Stimulated activated naive CD4-positive, alpha-beta T cell treated with Interleukin-2 at 50 U/mL for 16 hours (primary cell): Measurements from ENCODE around the gene GRIP2.

Experiments
- DNase-seq: peaks from one replicate; lab custom pipeline; 2025; lab: John Stamatoyannopoulos, UW

The GRIP2 gene

DNA sequence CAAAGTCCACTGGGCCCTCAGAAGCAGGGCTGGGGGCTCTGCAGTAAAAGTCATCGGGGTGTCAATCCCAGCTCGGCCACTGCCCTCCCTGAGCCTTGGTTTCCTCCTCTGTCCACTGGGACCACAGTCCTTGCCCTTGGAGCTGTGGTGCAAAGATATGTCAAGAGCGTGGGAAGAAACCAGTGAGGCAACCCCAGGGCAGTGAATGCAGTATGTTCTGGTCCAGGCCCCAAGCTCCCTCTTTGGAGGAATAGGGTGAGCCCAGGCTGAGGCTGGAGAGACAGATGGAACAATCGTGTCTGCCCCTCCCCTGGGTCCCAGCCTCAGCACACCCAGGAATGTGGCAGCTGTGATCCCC is 779 bp downstream of the GRIP2 start:
- DNase-seq, result no peak

DNA sequence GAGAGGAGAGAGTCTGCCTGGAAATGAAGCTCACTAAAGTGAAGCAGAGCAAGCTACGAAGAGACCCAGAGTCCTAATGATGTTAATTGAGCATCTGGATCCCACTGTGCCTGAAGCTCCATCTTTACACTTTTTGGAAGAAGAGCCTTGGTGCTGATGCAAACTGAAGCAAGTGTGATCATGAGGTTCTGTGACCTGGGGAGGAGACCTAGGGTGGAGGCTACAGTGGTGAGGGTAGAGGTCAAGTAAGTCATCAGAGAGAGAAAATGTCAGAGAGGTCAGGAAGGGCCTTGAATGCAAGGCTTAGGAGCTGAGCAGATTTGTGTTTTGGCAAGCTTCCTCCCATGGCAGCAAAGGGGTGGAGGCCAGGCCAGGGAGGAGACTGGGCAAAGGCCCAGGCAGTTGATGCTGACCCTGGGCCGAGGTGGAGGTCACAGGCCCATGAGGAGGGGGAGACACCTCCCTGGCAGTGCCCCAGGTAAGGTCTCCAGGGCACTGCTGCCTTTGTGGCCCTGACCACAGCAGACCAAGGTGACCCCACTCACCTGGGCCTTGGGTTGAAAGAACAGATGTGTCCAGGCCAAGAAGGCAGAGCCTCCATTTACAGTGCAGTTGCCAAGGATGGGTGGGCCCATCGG is 1.6 kb downstream of the GRIP2 start:
- DNase-seq, result no peak

DNA sequence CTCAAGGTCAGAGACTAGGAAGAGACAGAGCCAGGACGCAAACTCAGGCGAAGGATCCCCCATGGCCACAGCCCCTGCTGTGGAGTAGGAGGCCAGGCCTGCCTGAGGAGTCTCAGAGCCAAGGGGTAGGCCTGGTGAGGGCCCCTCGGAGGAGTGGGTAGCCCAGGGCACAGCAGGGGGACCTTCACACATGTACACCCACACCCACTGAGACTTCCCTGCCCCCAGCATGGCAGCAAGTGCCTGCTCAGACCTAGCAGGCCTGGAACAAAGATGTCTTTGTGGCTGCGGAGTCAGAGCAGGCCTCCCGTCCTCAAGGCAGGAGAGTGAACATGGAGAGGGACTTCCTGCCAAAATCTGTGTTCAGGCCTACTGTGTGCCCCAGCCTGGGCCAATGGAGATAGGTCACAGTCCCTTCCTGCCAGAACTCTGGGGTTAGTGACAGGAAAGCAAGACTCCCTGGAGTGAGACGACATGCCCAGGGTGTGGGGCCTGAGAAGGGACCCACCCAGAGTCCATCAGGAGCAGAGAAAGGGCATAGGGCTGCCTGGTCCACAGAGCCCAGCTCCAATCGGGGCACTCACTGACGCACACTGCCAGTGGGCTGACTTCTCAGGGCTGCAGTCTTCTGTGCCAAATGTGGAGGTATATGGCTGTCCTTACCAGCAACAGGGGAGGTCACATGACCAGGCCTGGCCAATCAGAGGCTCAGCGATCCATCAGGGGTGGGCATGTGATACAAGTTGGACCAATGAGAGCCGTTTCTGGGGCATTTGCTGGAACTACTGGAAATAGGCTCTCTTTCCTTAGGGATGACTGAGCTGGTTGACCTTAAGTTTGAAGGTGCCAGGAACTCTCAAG is 2.3 kb downstream of the GRIP2 start:
- DNase-seq, result no peak

DNA sequence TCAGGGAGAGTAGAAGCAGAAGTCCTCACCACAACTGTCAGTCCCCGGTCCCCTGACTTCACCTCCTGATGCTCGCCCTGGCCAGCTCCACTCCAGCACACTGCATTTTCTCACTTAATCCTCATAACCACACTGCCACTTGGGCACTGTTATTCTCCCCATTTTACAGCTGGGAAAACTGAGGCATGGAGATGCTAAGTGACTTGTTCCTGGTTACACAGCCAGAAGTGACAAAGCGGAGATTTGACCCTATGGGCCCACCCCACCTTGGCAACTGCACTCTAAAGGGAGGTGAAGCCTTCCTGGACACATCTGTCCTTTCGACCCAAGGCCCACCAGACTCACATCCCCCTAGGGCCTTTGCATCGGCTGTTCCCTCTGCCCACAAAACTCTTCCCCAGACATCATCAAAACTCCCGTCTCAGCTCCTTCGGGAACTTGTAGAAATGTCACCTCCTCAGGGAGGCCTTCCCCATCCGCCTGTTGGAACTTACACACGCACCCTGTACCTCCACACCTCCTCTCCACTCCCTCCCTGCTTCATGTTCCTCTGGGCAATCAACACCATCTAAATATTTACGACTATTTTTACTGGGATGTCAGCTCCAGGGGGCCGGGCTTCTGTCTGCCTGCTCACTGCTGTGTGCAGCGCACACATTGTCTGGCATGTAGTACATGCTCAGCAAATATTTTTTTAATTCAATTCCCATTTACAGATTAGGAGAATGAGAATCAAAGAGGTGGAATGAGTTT is 3.1 kb downstream of the GRIP2 start:
- no peak for DNase-seq

DNA sequence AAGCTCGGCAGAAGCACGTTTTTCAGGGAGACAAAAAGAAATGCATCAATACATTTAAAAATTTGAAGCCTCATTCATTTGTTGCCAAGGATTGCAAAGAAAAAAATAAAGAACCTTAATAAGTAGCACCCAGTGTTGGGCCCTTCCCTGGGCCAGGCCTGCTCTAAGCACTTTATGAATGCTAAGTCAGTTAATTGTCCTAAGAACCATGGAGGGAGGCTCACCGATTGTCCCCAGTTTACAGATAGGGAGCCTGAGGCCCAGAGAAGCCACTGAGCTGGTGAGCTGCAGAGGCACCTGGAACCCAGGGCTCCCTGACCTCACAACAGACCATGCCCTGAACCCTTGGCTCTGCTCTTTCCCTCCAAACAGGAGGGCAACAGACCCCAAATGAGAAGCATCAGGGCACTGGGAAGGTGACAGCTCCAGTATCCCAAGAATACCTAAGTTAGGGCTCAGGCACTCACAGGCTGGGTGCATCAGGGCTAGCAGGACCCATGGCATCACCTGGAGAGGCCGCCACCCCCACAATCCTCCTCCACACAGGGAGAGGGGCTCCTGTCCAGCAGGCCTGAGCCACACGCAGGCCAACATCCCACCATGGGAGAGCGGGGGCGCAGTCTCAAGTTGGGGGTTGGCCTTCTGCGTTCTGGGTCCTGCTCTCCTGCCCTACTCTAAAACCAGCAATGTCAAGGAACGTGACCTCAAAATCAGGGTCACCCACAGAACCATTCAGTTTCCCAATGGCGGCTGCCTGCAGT is 3.9 kb downstream of the GRIP2 start:
- DNase-seq, result no peak

DNA sequence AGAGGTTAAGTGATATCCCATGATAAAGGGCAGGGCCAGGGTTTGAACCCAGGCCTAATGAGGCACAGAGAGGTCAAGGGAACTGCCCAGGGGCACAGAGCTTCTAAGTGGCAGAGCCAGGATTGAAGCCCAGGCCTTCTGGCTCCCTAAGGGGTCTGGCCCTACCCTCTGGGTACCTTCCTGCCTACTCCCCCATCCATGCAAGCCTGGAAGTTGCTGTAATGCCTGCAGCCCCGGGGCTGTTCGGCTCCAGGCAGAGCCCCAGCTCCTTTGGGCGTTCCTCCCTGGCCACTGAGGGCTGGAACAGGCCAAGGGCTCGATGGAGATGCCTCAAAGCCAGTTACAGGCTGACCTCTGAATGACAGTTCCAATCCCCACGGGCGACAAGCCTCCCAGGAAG is 4.5 kb downstream of the GRIP2 start:
- no peak for DNase-seq

DNA sequence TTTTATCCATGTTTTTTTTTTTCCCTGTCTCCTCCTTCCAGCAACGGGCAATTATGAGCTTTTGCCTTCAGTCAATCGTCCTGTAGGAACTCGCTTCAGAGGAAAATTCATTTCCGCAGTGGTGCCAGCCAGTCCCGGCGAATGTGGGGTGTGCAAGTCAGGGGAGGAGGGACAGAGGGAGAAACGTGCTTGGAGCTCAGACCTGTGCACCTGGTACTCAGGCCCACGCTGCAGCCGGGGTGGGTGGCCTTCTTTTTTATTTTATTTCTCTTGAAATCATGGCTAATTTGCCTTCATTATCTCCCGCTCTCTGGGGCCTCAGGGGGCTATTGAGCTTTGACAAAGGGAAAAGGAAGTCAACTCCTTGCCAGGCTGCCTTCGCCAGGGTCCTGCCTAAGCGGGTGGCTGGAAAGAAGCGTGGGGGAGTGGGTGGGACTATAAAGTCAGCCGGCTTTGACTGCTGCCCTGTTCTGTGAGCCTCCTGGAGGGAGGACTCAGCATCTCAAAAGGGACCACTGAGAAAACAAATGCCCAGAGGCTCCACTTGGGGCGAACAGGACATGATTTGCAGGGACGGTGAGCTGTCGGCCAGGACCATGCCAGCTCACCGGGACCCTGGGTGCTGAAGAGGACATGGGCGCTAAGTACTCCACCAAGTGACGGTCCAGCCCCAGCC is 5.5 kb downstream of the GRIP2 start:
- no peak for DNase-seq

DNA sequence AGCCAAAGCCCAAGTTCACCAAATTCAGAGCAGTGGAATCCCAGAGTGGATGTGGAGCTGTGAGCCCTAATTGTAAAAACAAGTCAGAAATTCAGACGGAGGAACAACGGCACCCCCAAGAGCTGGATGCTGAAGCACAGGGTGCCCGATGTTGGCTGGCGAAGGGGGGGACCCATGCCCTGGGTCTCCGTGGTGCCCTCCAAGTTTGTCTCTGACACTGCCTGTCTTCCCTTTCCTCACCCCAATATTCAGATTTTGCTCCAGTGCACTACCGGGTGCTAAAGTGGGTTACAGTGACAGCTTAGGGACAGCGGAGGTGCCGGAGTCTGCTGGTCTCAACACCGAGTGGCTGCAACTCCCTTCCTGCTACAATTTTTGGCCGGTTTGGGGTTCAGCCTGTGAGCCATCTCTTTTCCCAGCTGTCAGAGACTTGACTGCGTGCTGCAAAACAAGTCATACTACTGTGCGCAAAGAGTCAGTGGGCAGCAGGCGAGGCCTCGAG is 6.6 kb downstream of the GRIP2 start:
- no peak for DNase-seq

DNA sequence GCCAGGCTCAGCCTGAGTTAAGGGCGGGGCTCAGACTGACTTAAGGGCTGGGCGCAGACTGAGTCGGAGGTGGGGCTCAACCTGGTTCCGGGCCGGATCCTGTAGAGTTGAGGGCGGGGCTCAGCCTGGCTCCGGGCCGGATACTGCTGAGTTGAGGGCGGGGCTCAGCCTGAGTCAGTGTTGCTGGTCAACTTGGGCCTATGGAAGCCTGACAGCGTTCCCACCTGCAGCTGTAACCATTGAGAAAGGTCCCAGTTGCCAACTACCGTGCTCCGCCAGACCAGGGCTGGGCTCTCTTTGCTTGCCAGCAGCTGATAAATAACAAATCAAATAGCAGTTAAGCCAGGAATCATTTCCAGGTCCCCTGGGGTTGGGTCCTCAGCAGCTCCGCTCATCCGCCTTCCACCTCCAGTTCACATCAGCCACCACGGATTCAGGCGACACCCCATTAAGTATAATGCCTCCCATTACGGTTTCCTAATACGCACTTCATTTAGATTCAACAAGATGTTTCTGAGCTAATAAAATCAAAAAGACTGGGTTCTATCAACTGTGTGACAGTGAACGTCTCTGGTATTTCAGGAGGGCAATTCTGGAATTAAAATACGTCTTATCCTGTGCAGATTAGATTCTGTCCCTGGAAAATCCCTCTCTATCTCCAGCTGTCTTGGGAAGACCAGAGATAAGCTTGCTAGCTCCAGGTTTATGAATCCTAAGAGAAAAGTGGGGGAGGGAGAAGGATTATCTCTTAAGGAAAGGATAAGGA is 7.3 kb downstream of the GRIP2 start:
- DNase-seq, result no peak

DNA sequence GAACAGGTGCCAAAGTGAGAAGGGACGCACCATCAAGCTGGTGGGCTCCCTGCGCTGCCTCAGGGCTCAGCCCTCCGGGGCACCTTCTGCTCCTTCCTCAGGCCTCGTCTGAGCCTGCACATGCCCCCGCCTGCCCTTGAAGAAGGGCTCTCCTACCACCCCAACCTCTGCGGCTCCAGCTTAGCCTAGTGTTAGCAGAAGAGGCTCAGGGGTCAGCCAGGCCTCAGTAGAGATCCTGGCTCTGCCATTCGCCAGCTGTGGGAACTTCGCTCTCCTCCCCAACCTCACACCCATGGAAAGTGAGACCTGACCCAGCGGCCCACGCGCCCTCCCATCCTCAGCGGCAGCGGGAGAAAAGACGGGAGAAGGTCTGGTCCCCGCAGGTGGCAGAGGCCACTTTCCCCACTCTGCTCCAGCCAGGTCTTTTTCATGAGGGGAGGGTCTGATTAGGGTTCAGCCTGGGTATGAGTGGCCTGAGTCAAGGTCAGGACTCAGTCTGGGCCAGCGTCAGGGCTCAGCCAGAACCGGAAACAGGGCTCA is 8.2 kb downstream of the GRIP2 start:
- no peak for DNase-seq

DNA sequence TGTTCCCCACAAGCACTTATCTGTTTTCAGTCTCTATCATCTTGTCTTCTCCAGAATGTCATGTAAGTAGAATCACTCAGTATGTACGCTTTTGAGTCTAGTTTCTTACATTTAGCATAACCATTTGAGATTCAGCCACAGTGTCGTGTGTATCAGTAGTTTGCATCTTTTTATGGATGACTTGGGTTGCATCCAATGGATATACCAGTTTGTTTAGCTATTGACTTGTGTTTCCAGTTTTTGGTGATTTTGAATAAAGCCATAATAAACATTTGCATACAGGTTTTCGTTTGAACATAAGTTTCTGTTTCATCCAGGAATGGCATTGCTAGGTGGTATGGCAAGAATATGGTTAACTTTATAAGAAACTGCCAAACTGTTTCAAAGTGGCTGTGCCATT is 12.1 kb downstream of the GRIP2 start:
- no peak for DNase-seq

DNA sequence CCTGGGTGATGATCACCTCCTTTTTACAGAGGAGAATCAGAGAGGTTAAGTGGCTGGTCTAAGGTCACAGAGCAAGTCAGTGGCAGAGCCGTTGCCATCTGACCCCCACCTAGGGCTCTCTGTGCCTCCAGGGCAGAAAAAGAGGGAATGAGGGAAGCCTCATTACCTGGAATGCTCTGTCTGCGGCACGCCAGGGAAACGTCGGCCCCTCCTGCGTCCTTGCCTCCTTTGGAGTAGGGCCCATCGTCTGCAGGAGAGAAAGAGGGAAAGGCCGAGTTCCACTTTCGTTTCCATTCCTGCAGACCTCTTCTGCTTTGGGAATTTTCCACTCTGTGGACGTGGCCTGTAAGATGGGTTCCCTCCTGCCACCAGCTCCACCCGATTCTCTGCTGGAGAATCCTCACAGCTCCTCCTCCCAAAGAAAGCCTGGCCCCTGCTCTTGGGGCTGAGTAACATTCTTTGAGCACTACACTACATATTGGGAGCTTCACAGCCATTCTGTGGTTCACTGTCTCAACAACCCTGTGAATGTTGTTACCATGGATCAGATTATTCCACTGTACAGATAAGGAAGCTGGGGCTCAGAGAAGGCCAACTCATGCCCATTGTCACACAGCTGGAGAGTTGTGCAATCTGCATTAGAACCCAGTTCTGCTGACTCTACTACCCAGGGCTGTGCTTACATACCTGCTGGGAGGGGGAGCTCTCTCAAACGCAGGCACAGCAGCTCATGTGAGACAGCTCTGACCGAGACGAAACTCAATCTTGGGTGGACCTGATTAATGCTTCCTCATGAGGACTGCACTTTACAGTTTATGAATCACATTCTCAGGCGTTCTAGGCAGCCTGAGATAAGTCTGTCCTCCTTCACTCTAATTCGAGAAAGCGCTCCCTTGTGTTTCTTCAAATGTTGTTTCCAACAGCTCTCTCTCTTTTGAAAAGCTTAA is 14.2 kb downstream of the GRIP2 start:
- no peak for DNase-seq

DNA sequence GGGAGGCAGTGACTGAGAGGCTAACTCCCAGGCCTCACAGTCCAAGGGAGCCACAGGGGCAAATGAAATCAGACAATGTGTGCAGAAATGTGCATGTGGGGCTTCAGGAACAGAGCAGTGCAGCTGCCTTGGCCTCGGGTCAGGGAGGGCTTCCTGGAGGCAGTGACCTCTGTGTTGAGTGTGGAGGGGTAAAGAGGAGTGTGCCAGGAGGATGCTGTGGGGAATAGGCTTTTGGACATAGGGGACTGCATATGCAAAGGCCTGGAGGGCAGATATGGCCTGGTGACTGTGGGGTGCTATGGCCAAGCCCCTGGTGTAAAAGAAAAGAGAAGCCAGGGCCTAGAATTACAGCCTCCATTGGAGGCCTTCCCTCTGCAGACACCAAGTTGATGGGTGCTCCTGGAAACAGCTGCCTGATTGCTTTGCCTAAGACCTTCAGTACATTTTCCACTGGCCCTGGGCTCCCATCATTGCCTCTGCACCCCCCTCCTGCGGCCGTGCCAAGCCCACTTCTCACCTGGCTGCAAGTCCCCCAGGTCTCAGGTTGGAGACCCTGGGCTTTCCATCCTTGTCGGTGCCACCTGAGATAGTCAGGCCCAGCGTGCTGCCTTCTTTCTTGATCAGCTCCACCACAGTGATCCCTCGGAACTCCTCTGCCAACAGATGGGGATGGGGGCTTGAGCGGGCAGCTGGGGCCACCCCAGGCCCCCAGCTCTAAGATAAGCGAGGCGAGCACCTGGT is 15.1 kb downstream of the GRIP2 start:
- DNase-seq, result no peak

DNA sequence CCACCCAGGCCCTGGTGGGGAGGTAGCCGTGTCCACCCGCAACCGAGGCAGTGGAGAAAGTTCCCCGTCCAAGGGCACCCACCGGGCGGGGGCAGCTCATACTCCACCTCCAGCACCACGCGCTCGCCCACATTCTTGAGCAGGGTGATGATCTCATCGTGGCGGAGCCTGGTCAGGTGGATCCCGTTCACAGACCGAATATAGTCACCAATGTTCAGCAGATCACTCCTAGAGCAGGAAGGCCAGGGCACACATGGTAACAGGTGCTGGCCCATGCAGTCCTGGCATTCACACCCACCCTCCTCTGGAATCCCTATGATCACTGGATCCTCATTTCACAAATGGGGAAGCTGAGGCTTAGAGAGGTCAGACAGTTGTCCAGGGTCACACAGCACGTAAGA is 15.8 kb downstream of the GRIP2 start:
- DNase-seq, result no peak

DNA sequence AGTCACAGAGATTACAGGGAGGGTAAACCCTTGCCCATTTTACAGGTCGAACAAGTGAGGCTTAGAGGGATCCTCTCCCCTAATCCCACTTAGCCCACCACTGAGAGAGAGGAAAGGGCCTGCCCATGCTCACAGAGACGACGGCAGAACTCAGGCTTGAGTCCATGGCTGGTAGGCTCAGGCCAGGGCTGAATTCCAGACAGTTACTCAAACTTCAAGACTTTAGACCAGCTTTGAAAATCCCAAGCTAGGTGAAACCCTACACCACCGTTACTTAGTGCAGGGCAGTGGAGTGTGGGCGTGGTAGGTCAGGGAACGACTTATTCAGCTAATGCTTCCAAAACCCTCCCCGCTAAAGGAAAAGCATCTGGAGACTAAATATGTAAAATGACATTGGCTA is 16.4 kb downstream of the GRIP2 start:
- no peak for DNase-seq

DNA sequence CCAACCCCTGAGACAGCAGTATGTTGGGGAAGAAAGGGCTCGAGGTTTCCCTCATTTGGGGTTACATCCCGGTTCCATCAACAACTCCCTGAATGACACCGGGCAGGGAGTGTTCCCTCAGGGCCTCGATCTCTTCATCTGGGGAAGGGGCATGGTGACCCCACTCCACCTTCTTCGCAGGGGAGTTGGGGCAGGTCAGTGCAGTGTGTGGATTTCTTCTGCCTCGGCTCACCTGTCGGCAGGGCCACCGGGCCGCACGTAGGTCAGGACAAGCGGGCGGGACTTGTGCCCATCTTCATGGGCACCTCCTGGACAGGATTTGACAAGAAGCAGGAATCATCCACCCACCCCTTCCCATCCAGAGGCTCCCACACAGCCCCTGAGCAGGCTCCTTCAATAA is 17.4 kb downstream of the GRIP2 start:
- no peak for DNase-seq

DNA sequence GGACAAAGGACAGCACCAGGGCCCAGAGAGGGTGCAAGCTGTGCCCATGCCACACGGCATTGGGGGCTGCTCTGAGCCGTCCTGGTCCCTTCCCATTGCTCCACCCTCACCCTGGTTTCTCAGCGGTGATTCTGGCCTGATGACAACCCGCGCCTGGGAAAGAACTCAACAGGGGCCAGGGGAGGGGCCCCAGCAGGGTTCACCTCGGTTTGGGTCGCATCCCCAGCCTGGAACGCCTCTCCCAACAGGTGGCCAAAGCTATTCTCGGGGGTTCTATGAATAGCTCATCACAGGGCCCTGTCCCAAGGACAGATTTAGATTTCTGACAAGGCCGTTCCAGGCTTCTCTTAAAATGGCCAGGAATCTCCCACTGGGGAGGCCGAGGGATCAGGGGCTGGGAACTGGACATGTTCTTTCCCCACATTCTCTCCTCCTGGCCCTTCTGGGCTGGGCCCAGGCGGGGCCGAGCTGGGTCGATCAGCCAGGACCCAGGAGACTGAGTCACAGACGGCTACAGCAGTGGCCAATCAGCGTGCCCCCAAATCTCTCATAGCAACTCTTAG is 17.9 kb downstream of the GRIP2 start:
- no peak for DNase-seq

DNA sequence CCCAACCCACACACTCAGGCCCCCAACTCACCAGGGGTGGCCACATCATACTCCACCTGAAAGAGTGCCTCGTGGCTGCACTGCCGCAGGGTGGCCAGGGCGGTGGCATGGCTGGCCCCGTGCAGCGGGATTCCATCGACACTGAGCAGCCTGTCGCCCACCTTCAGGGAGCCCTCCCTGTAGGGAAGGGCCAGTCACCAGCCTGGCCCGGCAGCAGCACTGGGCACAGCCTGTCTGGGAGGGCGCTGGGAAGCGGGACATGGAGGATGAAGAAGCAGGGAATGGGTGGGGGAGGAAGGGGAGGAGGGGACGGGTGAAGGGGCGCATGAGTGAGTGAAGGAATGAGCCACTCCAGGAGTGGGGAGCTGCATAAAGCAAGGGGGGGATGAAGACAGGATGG is 18.5 kb downstream of the GRIP2 start:
- no peak for DNase-seq
